Measurements from ENCODE around the gene CHAF1B.

GRCh38 chr21:36408568-36408967, 23.4 kb downstream of the CHAF1B start:
- TF ChIP-seq USF2 (IDR thresholded peaks at IDR 0.05; ENCODE audit: borderline replicate concordance, low read depth, low read length) = no peak
- TF ChIP-seq CTCF (IDR thresholded peaks at IDR 0.05) = no peak
- TF ChIP-seq MAX (IDR thresholded peaks at IDR 0.05; ENCODE audit: low read depth) = no peak
- TF ChIP-seq YY1 (IDR thresholded peaks at IDR 0.05; ENCODE audit: low read depth) = no peak
- TF ChIP-seq POLR2AphosphoS5 (IDR thresholded peaks at IDR 0.05; ENCODE audit: low read depth, low read length) = no peak
- TF ChIP-seq FOXM1 (IDR thresholded peaks at IDR 0.05; ENCODE audit: low read depth) = no peak
- no peak for TF ChIP-seq RAD21 (IDR thresholded peaks at IDR 0.05; ENCODE audit: low read length)
- TF ChIP-seq EP300 (IDR thresholded peaks at IDR 0.05; ENCODE audit: borderline replicate concordance in 1 of 2, low read depth in 1 of 2, low read length in 1 of 2) = no peak
- no peak for TF ChIP-seq FOXJ3 (CRISPR knock-in tag; IDR thresholded peaks at IDR 0.05)
- TF ChIP-seq SIN3A (IDR thresholded peaks at IDR 0.05; ENCODE audit: borderline replicate concordance, low read depth, low read length) = no peak
- no peak for TF ChIP-seq EZH2phosphoT487 (IDR thresholded peaks at IDR 0.05; ENCODE audit: borderline replicate concordance, low read depth)
- no peak for TF ChIP-seq ELF1 (IDR thresholded peaks at IDR 0.05)
- TF ChIP-seq, protein P1, sequence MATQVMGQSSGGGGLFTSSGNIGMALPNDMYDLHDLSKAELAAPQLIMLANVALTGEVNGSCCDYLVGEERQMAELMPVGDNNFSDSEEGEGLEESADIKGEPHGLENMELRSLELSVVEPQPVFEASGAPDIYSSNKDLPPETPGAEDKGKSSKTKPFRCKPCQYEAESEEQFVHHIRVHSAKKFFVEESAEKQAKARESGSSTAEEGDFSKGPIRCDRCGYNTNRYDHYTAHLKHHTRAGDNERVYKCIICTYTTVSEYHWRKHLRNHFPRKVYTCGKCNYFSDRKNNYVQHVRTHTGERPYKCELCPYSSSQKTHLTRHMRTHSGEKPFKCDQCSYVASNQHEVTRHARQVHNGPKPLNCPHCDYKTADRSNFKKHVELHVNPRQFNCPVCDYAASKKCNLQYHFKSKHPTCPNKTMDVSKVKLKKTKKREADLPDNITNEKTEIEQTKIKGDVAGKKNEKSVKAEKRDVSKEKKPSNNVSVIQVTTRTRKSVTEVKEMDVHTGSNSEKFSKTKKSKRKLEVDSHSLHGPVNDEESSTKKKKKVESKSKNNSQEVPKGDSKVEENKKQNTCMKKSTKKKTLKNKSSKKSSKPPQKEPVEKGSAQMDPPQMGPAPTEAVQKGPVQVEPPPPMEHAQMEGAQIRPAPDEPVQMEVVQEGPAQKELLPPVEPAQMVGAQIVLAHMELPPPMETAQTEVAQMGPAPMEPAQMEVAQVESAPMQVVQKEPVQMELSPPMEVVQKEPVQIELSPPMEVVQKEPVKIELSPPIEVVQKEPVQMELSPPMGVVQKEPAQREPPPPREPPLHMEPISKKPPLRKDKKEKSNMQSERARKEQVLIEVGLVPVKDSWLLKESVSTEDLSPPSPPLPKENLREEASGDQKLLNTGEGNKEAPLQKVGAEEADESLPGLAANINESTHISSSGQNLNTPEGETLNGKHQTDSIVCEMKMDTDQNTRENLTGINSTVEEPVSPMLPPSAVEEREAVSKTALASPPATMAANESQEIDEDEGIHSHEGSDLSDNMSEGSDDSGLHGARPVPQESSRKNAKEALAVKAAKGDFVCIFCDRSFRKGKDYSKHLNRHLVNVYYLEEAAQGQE (IDR thresholded peaks at IDR 0.05; ENCODE audit: low read depth, low read length) = no peak
- no peak for TF ChIP-seq FOSL2 (IDR thresholded peaks at IDR 0.05; ENCODE audit: borderline replicate concordance, low read depth)

All from SK-N-SH (cell line).